HCT116 (cell line): ENCODE data around the gene PRDX2.

ENCODE experiments used
- POLR2A ChIP-seq: IDR thresholded peaks from 2 replicates; pipeline ENCODE4 v1.7.0; 2011; ENCODE audit warnings: borderline replicate concordance; ENCODE audit not compliant: insufficient read depth, insufficient read length; ENCODE audit errors: extremely low read depth
- POLR2AphosphoS5 ChIP-seq: IDR thresholded peaks from 2 replicates; pipeline ENCODE4 v1.6.1; 2011; ENCODE audit warnings: mild to moderate bottlenecking, low read depth, low read length, moderate library complexity
- REST ChIP-seq: IDR thresholded peaks from 2 replicates; pipeline ENCODE4 v1.6.1; 2012; ENCODE audit warnings: low read depth
- TF ChIP-seq, protein P1 (sequence below), 3 experiments: fragments of 200-600 bp in 1 of 3; sonication (generic) in 1 of 3; IDR thresholded peaks in 2 of 3; conservative IDR thresholded peaks in 1 of 3; 2 replicates each; pipeline ENCODE4 v1.5.1; 2012 to 2017; ENCODE audit warnings: low read depth in 2 of 3, low read length in 2 of 3, antibody characterized with exemption in 1 of 3, borderline replicate concordance in 1 of 3, control low read depth in 1 of 3, mild to moderate bottlenecking in 1 of 3, mixed read lengths in 1 of 3, mixed run types in 1 of 3, moderate library complexity in 1 of 3; ENCODE audit not compliant: insufficient read depth in 1 of 3
- TF ChIP-seq, protein P2 (sequence below): IDR thresholded peaks from 2 replicates; pipeline ENCODE4 v1.6.1; 2012

DNA sequence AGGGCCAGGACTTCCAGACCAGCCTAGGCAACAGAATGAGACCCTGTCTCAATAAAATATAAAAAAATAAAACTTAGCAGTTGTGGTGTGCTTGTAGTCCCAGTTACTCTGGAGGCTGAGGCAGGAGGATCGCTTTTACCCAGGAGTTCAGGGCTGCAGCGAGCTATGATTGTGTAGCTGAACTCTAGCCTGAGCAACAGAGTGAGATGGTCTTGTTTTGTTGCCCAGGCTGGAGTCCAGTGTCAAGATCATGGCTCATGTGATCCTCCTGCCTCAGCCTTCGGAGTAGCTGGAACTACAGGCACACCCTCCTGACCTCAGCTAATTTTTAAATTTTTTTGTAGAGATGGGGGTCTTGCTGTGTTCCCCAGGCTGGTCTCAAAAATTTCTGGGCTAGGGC, 14.6 kb downstream of the PRDX2 start:
- TF ChIP-seq, protein P1, sequence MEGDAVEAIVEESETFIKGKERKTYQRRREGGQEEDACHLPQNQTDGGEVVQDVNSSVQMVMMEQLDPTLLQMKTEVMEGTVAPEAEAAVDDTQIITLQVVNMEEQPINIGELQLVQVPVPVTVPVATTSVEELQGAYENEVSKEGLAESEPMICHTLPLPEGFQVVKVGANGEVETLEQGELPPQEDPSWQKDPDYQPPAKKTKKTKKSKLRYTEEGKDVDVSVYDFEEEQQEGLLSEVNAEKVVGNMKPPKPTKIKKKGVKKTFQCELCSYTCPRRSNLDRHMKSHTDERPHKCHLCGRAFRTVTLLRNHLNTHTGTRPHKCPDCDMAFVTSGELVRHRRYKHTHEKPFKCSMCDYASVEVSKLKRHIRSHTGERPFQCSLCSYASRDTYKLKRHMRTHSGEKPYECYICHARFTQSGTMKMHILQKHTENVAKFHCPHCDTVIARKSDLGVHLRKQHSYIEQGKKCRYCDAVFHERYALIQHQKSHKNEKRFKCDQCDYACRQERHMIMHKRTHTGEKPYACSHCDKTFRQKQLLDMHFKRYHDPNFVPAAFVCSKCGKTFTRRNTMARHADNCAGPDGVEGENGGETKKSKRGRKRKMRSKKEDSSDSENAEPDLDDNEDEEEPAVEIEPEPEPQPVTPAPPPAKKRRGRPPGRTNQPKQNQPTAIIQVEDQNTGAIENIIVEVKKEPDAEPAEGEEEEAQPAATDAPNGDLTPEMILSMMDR (IDR thresholded peaks at IDR 0.05 in 2 of 3, conservative IDR thresholded peaks at IDR 0.05 in 1 of 3; ENCODE audit: borderline replicate concordance in 1 of 3, insufficient read depth in 1 of 3, low read depth in 2 of 3, low read length in 2 of 3): no peak
- TF ChIP-seq, protein P2, sequence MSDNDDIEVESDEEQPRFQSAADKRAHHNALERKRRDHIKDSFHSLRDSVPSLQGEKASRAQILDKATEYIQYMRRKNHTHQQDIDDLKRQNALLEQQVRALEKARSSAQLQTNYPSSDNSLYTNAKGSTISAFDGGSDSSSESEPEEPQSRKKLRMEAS: no peak
- no peak for TF ChIP-seq POLR2AphosphoS5
- TF ChIP-seq REST: no peak
- TF ChIP-seq POLR2A: no peak
